ENCODE results near the gene TCFL5. TPM values are rescaled to one million over a fixed set of nuclear protein-coding genes. Genes with fewer than 3 reads are reported as not detected.

Gene TCFL5
- polyA plus RNA-seq, 3 donors = 0.38 to 3.5 (median 0.89) TPM

DNA sequence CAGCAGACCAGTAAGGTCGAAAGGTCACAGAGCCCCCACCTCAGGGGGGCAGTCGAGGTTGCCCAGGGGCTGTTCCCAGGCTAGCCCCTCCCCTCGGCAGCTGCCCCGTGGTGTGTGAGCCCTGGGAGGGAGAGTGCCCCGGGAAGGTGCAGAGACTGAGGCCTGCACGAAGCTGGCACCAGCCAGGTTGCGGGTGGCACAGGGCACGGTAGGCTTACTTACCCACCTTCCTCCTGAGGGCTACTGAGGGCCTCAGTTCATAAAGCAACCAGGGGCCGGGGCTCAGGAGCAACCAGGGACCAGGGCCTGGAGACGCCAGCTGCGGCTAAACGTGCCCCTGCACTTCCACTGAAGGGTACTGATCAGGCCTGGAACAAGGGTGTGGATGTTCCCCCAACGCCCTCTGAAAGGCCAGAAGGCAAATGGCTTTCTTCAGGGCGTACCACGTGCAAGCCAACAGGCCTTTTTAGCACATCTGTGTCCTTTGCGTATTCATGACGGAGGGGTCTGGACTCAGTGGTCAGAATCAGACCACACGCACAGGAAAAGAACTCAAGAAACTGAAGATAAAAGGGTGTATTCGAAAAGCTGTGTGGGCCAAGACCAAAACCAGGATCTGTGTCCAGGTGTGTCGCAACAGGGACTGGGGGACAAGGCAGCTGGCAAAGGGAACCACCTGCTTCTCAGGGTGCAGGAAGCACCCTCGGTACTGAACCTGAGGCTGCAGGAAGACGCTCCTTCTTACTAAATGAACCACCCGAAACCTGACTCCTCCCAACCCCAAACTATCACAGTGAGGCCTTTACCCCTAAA, 24.5 kb upstream of the TCFL5 start:
- Histone ChIP-seq H3K27me3 (ENCODE audit: control insufficient read depth in 2 of 2, insufficient read depth in 2 of 2, low read length in 2 of 2) (no peaks in the 10 kb centered on the region), H3K36me3 (replicated peaks in 1 of 2; ENCODE audit: control insufficient read depth in 1 of 2, insufficient read depth in 2 of 2, low read length in 2 of 2) (peaks cover 65 to 74% of the 10 kb centered on the region in 2 donors), H3K27ac (ENCODE audit: low read depth in 1 of 2, low read length in 2 of 2) (no peak overlapping the region), H2AFZ (ENCODE audit: insufficient read depth, low read depth, low read length, poor library complexity, severe bottlenecking) (no peak overlapping the region), H4K20me1 (ENCODE audit: insufficient read depth, low read length) (peaks cover 28% of the 10 kb centered on the region), H3K9me3 (replicated peaks in 1 of 2; ENCODE audit: control insufficient read depth in 1 of 2, insufficient read depth in 1 of 2, low read length in 2 of 2) (no peaks in the 10 kb centered on the region), H3K4me3 (replicated peaks in 1 of 3; ENCODE audit: low read depth in 2 of 3, low read length in 3 of 3) (no peak overlapping the region), H3K4me2 (replicated peaks; ENCODE audit: extremely low read depth, low read length, poor library complexity, severe bottlenecking) (no peak overlapping the region), H3K4me1 (ENCODE audit: control insufficient read depth in 1 of 2, insufficient read depth in 2 of 2, low read length in 2 of 2) (peaks cover 0 to 5% of the 10 kb centered on the region in 2 donors), H3K79me2 (ENCODE audit: insufficient read depth, low read length) (no peaks in the 10 kb centered on the region), H3K9ac (ENCODE audit: insufficient read depth, low read length, poor library complexity, severe bottlenecking) (no peak overlapping the region)
- Mint-ChIP-seq H3K27ac (peak overlapping the region in 2 of 7 donors; percentile 15 to 45), H3K4me1 (peaks cover 5% of the 10 kb centered on the region), H3K36me3 (peaks cover 61 to 75% of the 10 kb centered on the region in 2 donors), H3K27me3 (ENCODE audit: low read depth in 3 of 3) (peaks cover 0 to 3% (median 0%) of the 10 kb centered on the region in 3 donors), H3K4me3 (no peak overlapping the region), H3K9me3 (peaks cover 0 to 2% (median 0%) of the 10 kb centered on the region in 7 donors)
- intact Hi-C loops (cut with micrococcal nuclease) = no loop called here
- WGBS (ENCODE audit: insufficient coverage) = 89% methylated on average over 22 of the region's 23 CpGs
- no peak for DNase-seq
- TF ChIP-seq, protein P1, sequence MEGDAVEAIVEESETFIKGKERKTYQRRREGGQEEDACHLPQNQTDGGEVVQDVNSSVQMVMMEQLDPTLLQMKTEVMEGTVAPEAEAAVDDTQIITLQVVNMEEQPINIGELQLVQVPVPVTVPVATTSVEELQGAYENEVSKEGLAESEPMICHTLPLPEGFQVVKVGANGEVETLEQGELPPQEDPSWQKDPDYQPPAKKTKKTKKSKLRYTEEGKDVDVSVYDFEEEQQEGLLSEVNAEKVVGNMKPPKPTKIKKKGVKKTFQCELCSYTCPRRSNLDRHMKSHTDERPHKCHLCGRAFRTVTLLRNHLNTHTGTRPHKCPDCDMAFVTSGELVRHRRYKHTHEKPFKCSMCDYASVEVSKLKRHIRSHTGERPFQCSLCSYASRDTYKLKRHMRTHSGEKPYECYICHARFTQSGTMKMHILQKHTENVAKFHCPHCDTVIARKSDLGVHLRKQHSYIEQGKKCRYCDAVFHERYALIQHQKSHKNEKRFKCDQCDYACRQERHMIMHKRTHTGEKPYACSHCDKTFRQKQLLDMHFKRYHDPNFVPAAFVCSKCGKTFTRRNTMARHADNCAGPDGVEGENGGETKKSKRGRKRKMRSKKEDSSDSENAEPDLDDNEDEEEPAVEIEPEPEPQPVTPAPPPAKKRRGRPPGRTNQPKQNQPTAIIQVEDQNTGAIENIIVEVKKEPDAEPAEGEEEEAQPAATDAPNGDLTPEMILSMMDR (IDR thresholded peaks at IDR 0.05) = no peak

- intact Hi-C loops (cut with micrococcal nuclease) = no loop called here
- peaks cover 64 to 74% of the 10 kb centered on the region in 2 donors for H3K36me3 ChIP-seq (replicated peaks in 1 of 2; ENCODE audit: control insufficient read depth in 1 of 2, insufficient read depth in 2 of 2, low read length in 2 of 2)
Observed at GRCh38 chr20:62885046-62885895, 23.6 kb upstream of the TCFL5 start.

More at GRCh38 chr20:62885046-62885895, 23.6 kb upstream of the TCFL5 start:
- Histone ChIP-seq H3K27ac (ENCODE audit: low read depth in 1 of 2, low read length in 2 of 2) (no peak overlapping the region), H3K9ac (ENCODE audit: insufficient read depth, low read length, poor library complexity, severe bottlenecking) (no peak overlapping the region), H3K4me1 (ENCODE audit: control insufficient read depth in 1 of 2, insufficient read depth in 2 of 2, low read length in 2 of 2) (peaks cover 0 to 5% of the 10 kb centered on the region in 2 donors), H3K4me2 (replicated peaks; ENCODE audit: extremely low read depth, low read length, poor library complexity, severe bottlenecking) (no peak overlapping the region), H4K20me1 (ENCODE audit: insufficient read depth, low read length) (peaks cover 32% of the 10 kb centered on the region), H3K4me3 (replicated peaks in 1 of 3; ENCODE audit: low read depth in 2 of 3, low read length in 3 of 3) (no peak overlapping the region), H3K27me3 (ENCODE audit: control insufficient read depth in 2 of 2, insufficient read depth in 2 of 2, low read length in 2 of 2) (no peaks in the 10 kb centered on the region), H3K79me2 (ENCODE audit: insufficient read depth, low read length) (no peaks in the 10 kb centered on the region), H3K9me3 (replicated peaks in 1 of 2; ENCODE audit: control insufficient read depth in 1 of 2, insufficient read depth in 1 of 2, low read length in 2 of 2) (no peaks in the 10 kb centered on the region), H2AFZ (ENCODE audit: insufficient read depth, low read depth, low read length, poor library complexity, severe bottlenecking) (no peak overlapping the region)
- TF ChIP-seq, protein P1 (IDR thresholded peaks at IDR 0.05) = no peak
- peak overlapping the region in 2 of 7 donors; percentile 15 to 25 for H3K27ac Mint-ChIP-seq
- H3K27me3 Mint-ChIP-seq (ENCODE audit: low read depth in 3 of 3) = peaks cover 0 to 2% (median 0%) of the 10 kb centered on the region in 3 donors
- H3K4me3 Mint-ChIP-seq = no peak overlapping the region
- H3K9me3 Mint-ChIP-seq = peaks cover 0 to 2% (median 0%) of the 10 kb centered on the region in 7 donors
- DNase-seq = no peak
- 92% methylated on average over 17 of the region's 20 CpGs for WGBS (ENCODE audit: insufficient coverage)
- peaks cover 55 to 71% of the 10 kb centered on the region in 2 donors for H3K36me3 Mint-ChIP-seq
- peaks cover 5% of the 10 kb centered on the region for H3K4me1 Mint-ChIP-seq

Data from CD14-positive monocyte (primary cell).